Transverse colon (tissue), 4 donors: ENCODE measurements around the gene SS18. TPM values are rescaled to one million over a fixed set of nuclear protein-coding genes. Genes with fewer than 3 reads are reported as not detected.

ENCODE experiments used
- DNase-seq: peaks from one replicate; pipeline ENCODE4 v3.0.0-alpha.2; 2019
- H3K27ac ChIP-seq, 4 donors: fragments of 200-600 bp; sonication (generic); 2 replicates each; pipeline ENCODE4 v1.5.1; 2016 to 2018; ENCODE audit warnings: inconsistent platforms in 4 of 4
- H3K27me3 ChIP-seq: fragments of 200-600 bp; sonication (generic); 2 replicates; pipeline ENCODE4 v1.5.1; 2017; ENCODE audit warnings: inconsistent platforms
- H3K36me3 ChIP-seq, 4 donors: fragments of 200-600 bp; sonication (generic); 2 replicates each; pipeline ENCODE4 v1.5.1; 2017 to 2019; ENCODE audit warnings: inconsistent platforms in 4 of 4
- H3K4me1 ChIP-seq, 4 donors: fragments of 200-600 bp; sonication (generic); 2 replicates each; pipeline ENCODE4 v1.5.1; 2017 to 2020; ENCODE audit warnings: inconsistent platforms in 4 of 4
- H3K4me3 ChIP-seq, 4 donors: fragments of 200-600 bp; sonication (generic); 1 replicate in 1 of 4; 2 replicates in 3 of 4; pipeline versions ENCODE4 v1.5.1 to v1.6.1; 2017 to 2019; ENCODE audit warnings: inconsistent platforms in 4 of 4
- H3K9me3 ChIP-seq, 2 donors: fragments of 200-600 bp; sonication (generic); 2 replicates each; pipeline ENCODE4 v1.5.1; 2017 to 2019; ENCODE audit warnings: inconsistent platforms in 2 of 2
- CTCF ChIP-seq, 5 experiments: fragments of 200-600 bp in 3 of 5; fragments of 450-650 bp in 2 of 5; sonication (generic) in 3 of 5; IDR thresholded peaks; 1 replicate in 2 of 5; 2 replicates in 3 of 5; pipeline ENCODE4 v1.5.1; 2016 to 2017; ENCODE audit warnings: antibody characterized with exemption in 5 of 5, inconsistent platforms in 3 of 5, mild to moderate bottlenecking in 2 of 5, moderate library complexity in 1 of 5
- EP300 ChIP-seq: sonication (generic); formaldehyde crosslinking; IDR thresholded peaks from one replicate; pipeline ENCODE4 v1.6.1; 2017; ENCODE audit warnings: antibody characterized with exemption, low read depth
- POLR2A ChIP-seq: fragments of 450-650 bp; IDR thresholded peaks from one replicate; pipeline ENCODE4 v1.6.1; 2016; ENCODE audit warnings: antibody characterized with exemption, mild to moderate bottlenecking, moderate library complexity
- POLR2AphosphoS5 ChIP-seq, 3 donors: sonication (generic); formaldehyde crosslinking; IDR thresholded peaks; one replicate each; pipeline ENCODE4 v1.6.1; 2016; ENCODE audit warnings: antibody characterized with exemption in 3 of 3
- WGBS, 2 donors: methylation state at CpG; one replicate each; pipeline ENCODE4 v1.1.5; 2018; ENCODE audit warnings: low coverage in 1 of 2; 5-methylcytosine and 5-hydroxymethylcytosine counted together
- in situ Hi-C, 4 donors: fragments of 200-750 bp; cut with MboI; loops; one replicate each; pipeline versions ENCODE4 v1.15.0 to v1.15.1; 2017; ENCODE audit warnings: low sequenced_read_pairs in 3 of 4, low pct_ligation_motif_present in 1 of 4, low pct_unique_long_range_greater_than_20kb in 1 of 4
- intact Hi-C: fragments of 100-400 bp; cut with DNase I; formaldehyde crosslinking; loops from one replicate; pipeline ENCODE4 v1.15.1; 2023; ENCODE audit warnings: low total_unique reads
- total RNA-seq, 4 donors: library from RNA; depleted of rRNA; stranded (reverse); fragments of >200 nt; gene quantifications; one replicate each; pipeline ENCODE4 v1.1.0, GENCODE V29; 2016

SS18 gene
- total RNA-seq, 4 donors from 2014 or later: 46.8 to 209 (median 138) TPM

GRCh38 chr18:26003356-26003755, 87.1 kb downstream of the SS18 start:
- in situ Hi-C loops (loop anchor here in 1 of 4 donors (25.0 kb wide), 1 partner anchor 234 kb away; the partner anchor contains the start of gene TAF4B), intact Hi-C loops (no loop called here)
- DNase-seq: no peak
- Histone ChIP-seq H3K4me3 (no peak overlapping the region), H3K4me1 (no peaks in the 10 kb centered on the region), H3K27ac (no peak overlapping the region), H3K27me3 (no peaks in the 10 kb centered on the region), H3K36me3 (no peaks in the 10 kb centered on the region), H3K9me3 (no peaks in the 10 kb centered on the region)
- TF ChIP-seq POLR2A: no peak
- no peak for TF ChIP-seq CTCF (IDR thresholded peaks at IDR 0.05)
- no peak for TF ChIP-seq POLR2AphosphoS5 (IDR thresholded peaks at IDR 0.05)
- no peak for TF ChIP-seq EP300
- WGBS, 2 donors: 64 to 68% methylated on average over 2 of the region's 2 CpGs

GRCh38 chr18:26002375-26002910, 88.0 kb downstream of the SS18 start:
- no peak overlapping the region for H3K27ac ChIP-seq
- intact Hi-C loops (no loop called here), in situ Hi-C loops (loop anchor here in 1 of 4 donors (25.0 kb wide), 1 partner anchor 235 kb away; the partner anchor contains the start of gene TAF4B)
- no peak for DNase-seq
- no peaks in the 10 kb centered on the region for H3K9me3 ChIP-seq
- H3K36me3 ChIP-seq: no peaks in the 10 kb centered on the region
- H3K27me3 ChIP-seq: no peaks in the 10 kb centered on the region
- 84 to 92% methylated on average over 1 of the region's 1 CpG for WGBS, 2 donors
- H3K4me1 ChIP-seq: no peaks in the 10 kb centered on the region
- TF ChIP-seq POLR2A (no peak), EP300 (no peak), CTCF (IDR thresholded peaks at IDR 0.05) (no peak), POLR2AphosphoS5 (IDR thresholded peaks at IDR 0.05) (no peak)
- no peak overlapping the region for H3K4me3 ChIP-seq

GRCh38 chr18:25998461-25998860, 92.0 kb downstream of the SS18 start:
- no peaks in the 10 kb centered on the region for H3K27me3 ChIP-seq
- in situ Hi-C loops (no loop called here), intact Hi-C loops (no loop called here)
- no peaks in the 10 kb centered on the region for H3K4me1 ChIP-seq
- H3K4me3 ChIP-seq: no peak overlapping the region
- TF ChIP-seq POLR2A: no peak
- TF ChIP-seq EP300: no peak
- TF ChIP-seq POLR2AphosphoS5 (IDR thresholded peaks at IDR 0.05): no peak
- no peak for TF ChIP-seq CTCF (IDR thresholded peaks at IDR 0.05)
- no peaks in the 10 kb centered on the region for H3K9me3 ChIP-seq
- DNase-seq: no peak
- H3K36me3 ChIP-seq: no peaks in the 10 kb centered on the region
- H3K27ac ChIP-seq: no peak overlapping the region

- H3K36me3 ChIP-seq: no peaks in the 10 kb centered on the region
- no peaks in the 10 kb centered on the region for H3K9me3 ChIP-seq
- no peak for DNase-seq
- H3K27me3 ChIP-seq: no peaks in the 10 kb centered on the region
- intact Hi-C loops: no loop called here
- no peaks in the 10 kb centered on the region for H3K4me1 ChIP-seq
- H3K4me3 ChIP-seq: no peak overlapping the region
- no peak overlapping the region for H3K27ac ChIP-seq
- in situ Hi-C loops: no loop called here
- TF ChIP-seq CTCF (IDR thresholded peaks at IDR 0.05) (no peak), EP300 (no peak), POLR2AphosphoS5 (IDR thresholded peaks at IDR 0.05) (no peak), POLR2A (no peak)
- WGBS, 2 donors: 89 to 90% methylated on average over 2 of the region's 2 CpGs
Measured at GRCh38 chr18:25992566-25992965, 97.8 kb downstream of the SS18 start.
